ENCODE measurements around the gene CD200R1. TPM values are rescaled to one million over a fixed set of nuclear protein-coding genes. Genes with fewer than 3 reads are reported as not detected.

CD200R1 gene
- total and polyA plus RNA-seq, 2 of the 4 experiments (the other 2 are of a cell fraction): under 0.01 to 0.05 TPM

- Histone ChIP-seq H4K8ac (ENCODE audit: low read depth in 2 of 2, low read length in 2 of 2) (no peak overlapping the region), H3K79me1 (ENCODE audit: low read depth in 1 of 2, low read length in 2 of 2) (no peaks in the 10 kb centered on the region), H3K18ac (ENCODE audit: low read depth, low read length) (no peak overlapping the region), H3K23ac (ENCODE audit: low read depth, low read length) (no peak overlapping the region), H2AK5ac (ENCODE audit: low read depth, low read length) (no peak overlapping the region), H3K9ac (ENCODE audit: low read depth, low read length) (no peak overlapping the region), H2BK15ac (ENCODE audit: low read depth, low read length) (no peak overlapping the region), H2AK9ac (replicated peaks; ENCODE audit: low read depth, low read length, poor library complexity) (no peak overlapping the region), H3K4me2 (ENCODE audit: low read depth, low read length) (no peak overlapping the region), H3K36me3 (ENCODE audit: control insufficient read depth, insufficient read depth, low read length) (no peaks in the 10 kb centered on the region), H3K27ac (ENCODE audit: insufficient read depth, low read length) (no peak overlapping the region), H3K4me1 (ENCODE audit: control insufficient read depth, insufficient read depth, low read length) (no peaks in the 10 kb centered on the region), H3K9me1 (ENCODE audit: insufficient read depth, low read length) (no peaks in the 10 kb centered on the region), H3K56ac (ENCODE audit: extremely low read depth, insufficient read depth, low read length) (no peak overlapping the region), H4K20me1 (ENCODE audit: insufficient read depth, low read length) (no peaks in the 10 kb centered on the region), H2AFZ (replicated peaks; ENCODE audit: low read length, poor library complexity) (no peak overlapping the region), H4K91ac (ENCODE audit: insufficient read depth, low read depth, low read length) (no peak overlapping the region), H2BK20ac (ENCODE audit: low read depth, low read length) (no peak overlapping the region), H2BK120ac (ENCODE audit: low read depth, low read length) (no peak overlapping the region), H3K9me3 (ENCODE audit: control insufficient read depth, insufficient read depth, low read length) (no peaks in the 10 kb centered on the region), H3K4ac (ENCODE audit: low read depth, low read length) (no peak overlapping the region), H3K14ac (replicated peaks; ENCODE audit: low read depth, low read length) (no peak overlapping the region), H2BK5ac (ENCODE audit: low read depth, low read length, poor library complexity, severe bottlenecking) (no peak overlapping the region), H4K5ac (ENCODE audit: low read depth, low read length) (no peak overlapping the region), H3K27me3 (ENCODE audit: control insufficient read depth, insufficient read depth, low read length) (no peaks in the 10 kb centered on the region; the same call in 1 of the 2 replicates), H3K4me3 (ENCODE audit: insufficient read depth, low read depth, low read length) (no peak overlapping the region)
- in situ Hi-C loops (cut with MboI; ENCODE audit: low sequenced_read_pairs) (no loop called here), dilution Hi-C loops (cut with HindIII; ENCODE audit: low sequenced_read_pairs, unreplicated experiment) (no loop called here), intact Hi-C loops (cut with micrococcal nuclease) (no loop called here)
- BruUV-seq (replicated peaks): no TSS peak
- ATAC-seq (ENCODE audit: low read depth) (no peak), DNase-seq (no peak)
- CTCF ChIA-PET: no interaction called here
- POLR2A ChIA-PET (ENCODE audit: unreplicated experiment): no interaction called here
- no peak for TF ChIP-seq POLR2A (IDR thresholded peaks at IDR 0.05; ENCODE audit: low read depth, low read length)
- no peak for TF ChIP-seq CEBPB (IDR thresholded peaks at IDR 0.05; ENCODE audit: low read depth, low read length)
- TF ChIP-seq FOS (IDR thresholded peaks at IDR 0.05; ENCODE audit: low read depth, low read length): no peak
- no peak for TF ChIP-seq BHLHE40 (IDR thresholded peaks at IDR 0.05; ENCODE audit: low read depth, low read length)
- no CpG with 5 or more reads among the region's 4 CpGs for WGBS, 2 experiments (ENCODE audit: extremely low coverage in 2 of 2, insufficient read length in 1 of 2)
Measured at GRCh38 chr3:112881891-112882290, 93.0 kb downstream of the CD200R1 start.
